ENCODE measurements around the gene OTX1. TPM values are rescaled to one million over a fixed set of nuclear protein-coding genes. Genes with fewer than 3 reads are reported as not detected.

Gene OTX1
- total and polyA plus RNA-seq, 2 of the 8 experiments (the other 6 are each of a cell fraction or from before 2014, with no cell fraction given): 0.24 to 3.3 TPM

DNA sequence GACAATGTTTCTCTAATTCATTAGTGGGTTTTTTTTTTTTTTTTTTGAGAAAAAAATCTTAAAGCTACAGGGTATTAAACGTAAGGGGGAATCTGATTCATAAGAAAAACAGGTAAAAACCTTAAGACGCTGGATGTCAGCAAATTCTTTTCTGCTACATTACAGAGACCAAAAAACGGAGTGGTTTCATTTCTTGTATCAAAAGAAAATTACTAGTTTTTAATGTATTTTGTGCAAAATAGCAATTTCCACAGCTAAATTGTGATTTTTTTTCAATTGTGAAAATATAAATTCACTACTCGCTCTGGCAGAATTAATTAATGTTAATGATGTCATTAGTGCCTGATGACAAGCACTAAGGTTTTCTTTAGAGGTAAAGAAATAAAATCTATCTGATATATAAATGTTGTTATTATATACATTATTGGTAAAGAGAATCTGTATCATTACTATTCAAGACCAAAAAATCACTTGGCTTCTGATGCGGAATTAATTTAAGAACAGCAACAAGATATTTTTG, 9.9 kb downstream of the OTX1 start:
- H3K36me3 ChIP-seq (ENCODE audit: control insufficient read depth in 2 of 4, insufficient read depth in 4 of 4, low read length in 3 of 4): peaks cover 0 to 8% (median 0%) of the 10 kb centered on the region in 4 experiments; a peak in 1 of 8 replicates
- H3K4ac ChIP-seq (replicated peaks; ENCODE audit: insufficient read length, low read depth, low read length): no peak overlapping the region
- no peak overlapping the region for H3K9ac ChIP-seq (replicated peaks in 1 of 4; ENCODE audit: extremely low read depth in 1 of 4, low read depth in 3 of 4, low read length in 3 of 4)
- no peak overlapping the region for H2AFZ ChIP-seq (ENCODE audit: low read length)
- no peak overlapping the region for H4K91ac ChIP-seq (replicated peaks; ENCODE audit: insufficient read length, low read length)
- H3K9me3 ChIP-seq (ENCODE audit: insufficient read depth in 2 of 2, low read depth in 1 of 2, low read length in 1 of 2): no peaks in the 10 kb centered on the region
- H3K23ac ChIP-seq (ENCODE audit: insufficient read length): no peak overlapping the region
- DNase-seq (ENCODE audit: low read depth in 1 of 2, low spot score in 2 of 2) (no peak), FAIRE-seq (no peak)
- no peak overlapping the region for H4K8ac ChIP-seq (ENCODE audit: extremely low read depth, insufficient read depth, low read length)
- no peak overlapping the region for H3K56ac ChIP-seq (replicated peaks; ENCODE audit: insufficient read length, low read depth, low read length)
- no peak overlapping the region for H3K27ac ChIP-seq (ENCODE audit: low read depth, low read length)
- no peak overlapping the region for H3K14ac ChIP-seq (ENCODE audit: insufficient read length)
- TF ChIP-seq HDAC6 (IDR thresholded peaks at IDR 0.05; ENCODE audit: low read depth, low read length) (no peak), JUND (IDR thresholded peaks at IDR 0.05; ENCODE audit: low read length) (no peak), TCF12 (IDR thresholded peaks at IDR 0.05; ENCODE audit: low read depth, low read length) (no peak), JUN (IDR thresholded peaks at IDR 0.05; ENCODE audit: low read depth, low read length) (no peak)
- H2BK5ac ChIP-seq (ENCODE audit: low read depth, low read length): no peak overlapping the region
- H3K4me2 ChIP-seq (ENCODE audit: insufficient read depth in 1 of 2, low read depth in 2 of 2, low read length in 2 of 2): peak overlapping the region; percentile 68 to 86; a peak in 3 of 4 replicates
- CTCF ChIA-PET (ENCODE audit: partially characterized antibody): interaction anchor here (0.5 kb wide), 1 partner anchor 35 kb away, joined by 4 read pairs; no protein-coding TSS in a partner anchor
- no peaks in the 10 kb centered on the region for H3K79me2 ChIP-seq (ENCODE audit: control insufficient read depth in 1 of 2, insufficient read depth in 2 of 2, low read length in 2 of 2)
- peaks cover 8% of the 10 kb centered on the region for H3K23me2 ChIP-seq (ENCODE audit: low read depth, low read length)
- H3K4me1 ChIP-seq (replicated peaks in 1 of 4; ENCODE audit: control insufficient read depth in 3 of 4, insufficient read depth in 4 of 4, low read length in 3 of 4): peaks cover 5 to 30% (median 24%) of the 10 kb centered on the region in 4 experiments
- peaks cover 42 to 70% (median 55%) of the 10 kb centered on the region in 4 experiments; a peak in 6 of 7 replicates for H3K27me3 ChIP-seq (replicated peaks in 1 of 4; ENCODE audit: control insufficient read depth in 3 of 4, extremely low read depth in 1 of 4, insufficient read depth in 3 of 4, low read length in 3 of 4)
- peak overlapping the region in 1 of 4 experiments; percentile 54; a peak in 2 of 8 replicates for H3K4me3 ChIP-seq (ENCODE audit: extremely low read depth in 1 of 4, insufficient read depth in 2 of 4, low read depth in 3 of 4, low read length in 4 of 4)
- H2BK120ac ChIP-seq (replicated peaks; ENCODE audit: low read depth, low read length): no peak overlapping the region
- H2AK5ac ChIP-seq (ENCODE audit: low read depth, low read length): no peak overlapping the region
- no peak overlapping the region for H2BK20ac ChIP-seq (ENCODE audit: low read length)
- WGBS, 2 experiments (ENCODE audit: extremely low coverage in 1 of 2, insufficient coverage in 1 of 2, insufficient read length in 1 of 2, insufficient replicate concordance in 2 of 2, low coverage in 1 of 2, low lambda C conversion rate in 2 of 2, missing lambda C conversion rate in 1 of 2): 27% methylated on average over 5 of the region's 5 CpGs; no CpG with 5 or more reads in 1 of the 2 experiments
- POLR2A ChIA-PET (ENCODE audit: partially characterized antibody): interaction anchor here (0.6 to 3.1 kb wide), 2 partner anchors 10 to 13 kb away, joined by 3 to 32 read pairs; partner anchors contain the start of gene OTX1
- H4K5ac ChIP-seq (ENCODE audit: insufficient read length, low read depth, low read length): no peak overlapping the region
- no peak overlapping the region for H2BK15ac ChIP-seq (ENCODE audit: low read length)
- H4K20me1 ChIP-seq (replicated peaks in 1 of 2; ENCODE audit: control insufficient read depth in 1 of 2, insufficient read depth in 2 of 2, low read length in 2 of 2): peaks cover 3 to 13% of the 10 kb centered on the region in 2 experiments
- no peak overlapping the region for H3K18ac ChIP-seq (ENCODE audit: extremely low read depth, low read length)
- no peaks in the 10 kb centered on the region for H3K79me1 ChIP-seq (ENCODE audit: low read depth, low read length)
- no peak overlapping the region for H2BK12ac ChIP-seq (ENCODE audit: low read depth, low read length)

Data from H1 (cell line).